ENCODE data around the gene LINS1. TPM values are rescaled to one million over a fixed set of nuclear protein-coding genes. Genes with fewer than 3 reads are reported as not detected.

LINS1 gene
- polyA plus RNA-seq, 1 donor (not counting 4 experiments of a cell fraction or from before 2014, with no cell fraction given) = 19.4 TPM

DNA sequence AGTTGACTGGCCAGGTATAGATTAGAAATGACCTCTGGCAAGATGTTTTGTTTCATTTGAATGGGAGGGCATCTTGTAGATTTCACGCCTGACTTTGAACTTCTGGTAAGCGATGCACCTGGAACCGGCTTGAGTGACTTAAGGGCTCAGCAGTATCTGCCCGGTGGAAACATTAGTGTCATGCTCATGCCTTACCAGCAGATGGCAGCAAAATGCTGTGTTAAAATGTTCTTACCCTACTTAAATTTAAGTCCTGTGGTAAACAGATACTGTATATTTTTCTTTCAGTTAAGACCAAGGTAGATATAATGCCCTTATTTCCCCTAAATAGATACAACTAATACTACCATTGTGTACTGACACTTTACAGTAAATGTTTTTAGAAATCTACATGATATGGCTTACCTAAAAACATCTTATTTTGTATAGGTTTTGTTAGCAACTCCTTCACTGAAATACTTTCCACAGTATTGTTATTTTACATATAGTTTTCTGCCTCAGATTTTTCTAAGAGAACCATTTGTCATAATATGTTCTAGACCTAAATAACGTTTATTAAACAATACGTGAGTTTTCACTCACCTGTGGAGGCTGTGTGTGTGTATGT is 25.9 kb upstream of the LINS1 start:
- no peaks in the 10 kb centered on the region for H3K27me3 ChIP-seq (ENCODE audit: control insufficient read depth, extremely low read depth, insufficient read depth, low read length)
- H3K36me3 ChIP-seq (ENCODE audit: control insufficient read depth in 2 of 2, extremely low read depth in 1 of 2, insufficient read depth in 2 of 2, low read length in 2 of 2) = peaks cover 3 to 16% of the 10 kb centered on the region in 2 experiments
- H3K9ac ChIP-seq (ENCODE audit: control insufficient read depth, extremely low read depth, insufficient read depth, low read length) = no peak overlapping the region
- peaks cover 17% of the 10 kb centered on the region for H3K79me2 ChIP-seq (ENCODE audit: control insufficient read depth, insufficient read depth, low read length)
- no peak overlapping the region for H3K27ac ChIP-seq (ENCODE audit: control insufficient read depth, insufficient read depth, low read length)
- dilution Hi-C loops (cut with MboI; ENCODE audit: extremely low pct_ligation_motif_present, low sequenced_read_pairs) = no loop called here
- H3K9me3 ChIP-seq (ENCODE audit: control insufficient read depth, low read depth, low read length) = no peaks in the 10 kb centered on the region
- H3K4me3 ChIP-seq (ENCODE audit: control insufficient read depth in 2 of 3, extremely low read depth in 1 of 3, insufficient read depth in 2 of 3, low read depth in 1 of 3, low read length in 3 of 3) = no peak overlapping the region
- no peaks in the 10 kb centered on the region for H3K9me1 ChIP-seq (ENCODE audit: control insufficient read depth, extremely low read depth, insufficient read depth, low read length)
- FAIRE-seq (peak; percentile 88), DNase-seq (ENCODE audit: low read depth, low spot score) (peak; percentile 67)
- no peak overlapping the region for H2AFZ ChIP-seq (ENCODE audit: control insufficient read depth, low read length)
- no peaks in the 10 kb centered on the region for H3K4me1 ChIP-seq (ENCODE audit: control insufficient read depth, extremely low read depth, insufficient read depth, low read length)
- TF ChIP-seq CTCF (optimal IDR thresholded peaks at IDR 0.05 in 1 of 3, IDR thresholded peaks at IDR 0.05 in 1 of 3, conservative IDR thresholded peaks at IDR 0.05 in 1 of 3; ENCODE audit: extremely low read depth in 1 of 3, insufficient read depth in 2 of 3, low read length in 3 of 3) (peak; percentile 54 to 80 (median 80)), EZH2 (IDR thresholded peaks at IDR 0.05; ENCODE audit: low read length) (no peak)
- H4K20me1 ChIP-seq (ENCODE audit: control insufficient read depth, extremely low read depth, insufficient read depth, low read length) = no peaks in the 10 kb centered on the region
- no peak overlapping the region for H3K4me2 ChIP-seq (ENCODE audit: control insufficient read depth, extremely low read depth, insufficient read depth, low read depth, low read length)

- H4K20me1 ChIP-seq (ENCODE audit: control insufficient read depth, extremely low read depth, insufficient read depth, low read length) = no peaks in the 10 kb centered on the region
- no peaks in the 10 kb centered on the region for H3K27me3 ChIP-seq (ENCODE audit: control insufficient read depth, extremely low read depth, insufficient read depth, low read length)
- TF ChIP-seq EZH2 (IDR thresholded peaks at IDR 0.05; ENCODE audit: low read length) = no peak
- TF ChIP-seq CTCF (optimal IDR thresholded peaks at IDR 0.05 in 1 of 3, IDR thresholded peaks at IDR 0.05 in 1 of 3, conservative IDR thresholded peaks at IDR 0.05 in 1 of 3; ENCODE audit: extremely low read depth in 1 of 3, insufficient read depth in 2 of 3, low read length in 3 of 3) = no peak
- H3K4me2 ChIP-seq (ENCODE audit: control insufficient read depth, extremely low read depth, insufficient read depth, low read depth, low read length) = no peak overlapping the region
- H3K9me1 ChIP-seq (ENCODE audit: control insufficient read depth, extremely low read depth, insufficient read depth, low read length) = no peaks in the 10 kb centered on the region
- no peak overlapping the region for H3K9ac ChIP-seq (ENCODE audit: control insufficient read depth, extremely low read depth, insufficient read depth, low read length)
- no peak for FAIRE-seq
- H3K27ac ChIP-seq (ENCODE audit: control insufficient read depth, insufficient read depth, low read length) = no peak overlapping the region
- dilution Hi-C loops (cut with MboI; ENCODE audit: extremely low pct_ligation_motif_present, low sequenced_read_pairs) = no loop called here
- no peak overlapping the region for H2AFZ ChIP-seq (ENCODE audit: control insufficient read depth, low read length)
- H3K4me3 ChIP-seq (ENCODE audit: control insufficient read depth in 2 of 3, extremely low read depth in 1 of 3, insufficient read depth in 2 of 3, low read depth in 1 of 3, low read length in 3 of 3) = no peak overlapping the region
- H3K9me3 ChIP-seq (ENCODE audit: control insufficient read depth, low read depth, low read length) = no peaks in the 10 kb centered on the region
- H3K79me2 ChIP-seq (ENCODE audit: control insufficient read depth, insufficient read depth, low read length) = no peaks in the 10 kb centered on the region
- no peaks in the 10 kb centered on the region for H3K4me1 ChIP-seq (ENCODE audit: control insufficient read depth, extremely low read depth, insufficient read depth, low read length)
- DNase-seq (ENCODE audit: low read depth, low spot score) = no peak
- H3K36me3 ChIP-seq (ENCODE audit: control insufficient read depth in 2 of 2, extremely low read depth in 1 of 2, insufficient read depth in 2 of 2, low read length in 2 of 2) = peaks cover 0 to 3% of the 10 kb centered on the region in 2 experiments
Measured at GRCh38 chr15:100623301-100623700, 21.3 kb upstream of the LINS1 start.

All from keratinocyte (primary cell).